Measurements from ENCODE around the gene LMAN1.

LMAN1 gene

GRCh38 chr18:59381949-59382348 lies 22.9 kb upstream of the LMAN1 start:
- TF ChIP-seq CTCF (IDR thresholded peaks at IDR 0.05; ENCODE audit: insufficient read depth, low read length, missing control alignments), result no peak
- ChIA-PET POLR2A (no interaction called here), CTCF (interaction anchor here (0.6 to 2.4 kb wide), 3 partner anchors 15 to 133 kb away, joined by 4 to 8 read pairs (median 7); no protein-coding TSS in a partner anchor)
- no peak for DNase-seq (ENCODE audit: low read depth, low spot score)
- no peak overlapping the region for H3K4me3 ChIP-seq (ENCODE audit: low read depth, low read length)

DNA sequence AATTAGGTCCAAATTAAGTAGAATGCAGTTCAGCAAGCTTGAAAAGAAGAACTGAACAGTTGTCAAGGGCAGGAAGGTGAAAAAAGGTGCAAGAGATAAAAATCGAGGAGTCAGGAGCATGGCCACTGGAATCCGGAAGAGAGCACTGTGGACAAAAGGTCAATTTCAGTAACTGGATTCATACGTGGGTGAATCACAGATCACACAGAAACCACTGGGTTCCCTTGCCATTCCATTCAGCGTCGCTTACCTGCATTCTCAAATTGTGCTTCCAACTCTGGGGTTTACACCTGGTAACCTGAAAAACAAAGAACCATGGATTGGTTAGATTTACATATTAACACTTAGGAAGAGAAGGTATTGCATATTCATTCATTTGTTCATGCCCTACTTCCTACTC lies 21.6 kb upstream of the LMAN1 start:
- DNase-seq (ENCODE audit: low read depth, low spot score), result no peak
- no peak for TF ChIP-seq CTCF (IDR thresholded peaks at IDR 0.05; ENCODE audit: insufficient read depth, low read length, missing control alignments)
- POLR2A ChIA-PET, result no interaction called here

DNA sequence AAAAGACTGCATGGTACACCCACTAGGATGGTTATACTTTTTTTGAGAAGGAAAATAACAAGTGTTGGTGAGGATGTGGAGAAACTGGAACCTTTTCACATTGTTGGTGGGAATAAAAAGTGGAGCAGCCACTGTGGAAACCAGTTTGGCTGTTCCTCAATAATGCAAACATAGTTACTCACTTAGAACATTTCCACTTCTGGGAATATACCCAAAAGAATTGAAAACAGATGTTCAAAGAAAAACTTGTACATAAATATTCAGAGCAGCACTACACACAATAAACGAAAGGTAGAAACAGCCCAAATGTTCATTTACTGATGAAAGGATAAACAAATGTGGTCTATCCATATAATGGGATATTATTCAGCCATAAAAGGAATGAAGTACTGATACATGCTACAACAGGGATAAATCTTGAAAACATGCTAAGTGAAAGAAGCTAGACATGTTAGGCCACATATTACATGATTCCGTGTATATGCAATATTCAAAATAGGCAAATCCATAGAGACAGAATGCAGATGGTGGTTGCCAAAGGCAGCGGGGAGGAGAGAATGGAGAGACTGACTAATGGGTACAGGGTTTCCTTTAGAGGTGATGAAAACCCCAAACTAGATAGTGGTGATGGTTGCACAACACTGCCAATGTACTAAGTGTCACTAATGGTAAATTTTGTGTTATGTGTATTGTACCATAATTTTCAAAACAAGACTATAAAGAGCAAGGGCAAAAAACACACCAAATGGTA lies 20.9 kb upstream of the LMAN1 start:
- no peak for DNase-seq (ENCODE audit: low read depth, low spot score)
- no peak for TF ChIP-seq CTCF (IDR thresholded peaks at IDR 0.05; ENCODE audit: insufficient read depth, low read length, missing control alignments)
- ChIA-PET POLR2A (no interaction called here), CTCF (interaction anchor here (0.8 to 1.5 kb wide), 3 partner anchors 9 to 72 kb away, joined by 3 to 4 read pairs (median 4); no protein-coding TSS in a partner anchor)
- H3K4me3 ChIP-seq (ENCODE audit: low read depth, low read length), result no peak overlapping the region

More for the DNA sequence above, 21.6 kb upstream of the LMAN1 start:
- H3K4me3 ChIP-seq (ENCODE audit: low read depth, low read length), result no peak overlapping the region
- CTCF ChIA-PET, result interaction anchor here (0.8 to 1.5 kb wide), 3 partner anchors 8 to 73 kb away, joined by 3 to 4 read pairs (median 4); no protein-coding TSS in a partner anchor

GRCh38 chr18:59377613-59378337 lies 18.7 kb upstream of the LMAN1 start:
- ChIA-PET CTCF (interaction anchor here (0.8 to 6.9 kb wide), 3 partner anchors 25 to 129 kb away, joined by 3 to 24 read pairs (median 3); no protein-coding TSS in a partner anchor), POLR2A (no interaction called here)
- DNase-seq (ENCODE audit: low read depth, low spot score), result no peak
- no peak for TF ChIP-seq CTCF (IDR thresholded peaks at IDR 0.05; ENCODE audit: insufficient read depth, low read length, missing control alignments)
- no peak overlapping the region for H3K4me3 ChIP-seq (ENCODE audit: low read depth, low read length)

GRCh38 chr18:59376351-59376935 lies 17.4 kb upstream of the LMAN1 start:
- no peak for TF ChIP-seq CTCF (IDR thresholded peaks at IDR 0.05; ENCODE audit: insufficient read depth, low read length, missing control alignments)
- CTCF ChIA-PET, result interaction anchor here (6.9 kb wide), 1 partner anchor 26 kb away, joined by 24 read pairs; no protein-coding TSS in a partner anchor
- no peak overlapping the region for H3K4me3 ChIP-seq (ENCODE audit: low read depth, low read length)

DNA sequence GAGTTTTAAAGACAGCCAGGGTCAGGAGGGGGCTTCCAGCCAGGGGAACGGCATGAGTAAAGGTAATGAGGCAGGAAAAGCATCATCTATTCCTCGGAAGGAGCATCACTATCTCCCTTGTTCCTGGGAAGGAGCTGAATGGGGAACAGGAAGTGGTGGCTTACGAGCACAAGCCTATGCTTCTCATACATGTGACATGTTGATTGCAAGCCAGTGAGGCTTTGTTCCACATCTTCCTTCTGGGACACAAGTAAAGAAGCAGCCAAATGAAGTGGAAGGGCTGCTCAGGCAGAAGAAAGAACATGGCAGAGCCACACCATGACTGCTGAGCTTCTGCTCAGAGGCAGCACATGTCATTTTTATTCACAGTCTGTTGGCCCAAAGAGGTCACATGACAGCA lies 15.1 kb upstream of the LMAN1 start:
- ChIA-PET POLR2A (no interaction called here), CTCF (interaction anchor here (0.6 to 6.9 kb wide), 2 partner anchors 28 to 275 kb away, joined by 3 to 24 read pairs; no protein-coding TSS in a partner anchor)
- H3K4me3 ChIP-seq (ENCODE audit: low read depth, low read length), result no peak overlapping the region
- TF ChIP-seq CTCF (IDR thresholded peaks at IDR 0.05; ENCODE audit: insufficient read depth, low read length, missing control alignments), result no peak
- DNase-seq (ENCODE audit: low read depth, low spot score), result no peak

More at GRCh38 chr18:59376351-59376935, 17.4 kb upstream of the LMAN1 start:
- POLR2A ChIA-PET, result no interaction called here
- no peak for DNase-seq (ENCODE audit: low read depth, low spot score)

Measured in AG04449 (cell line).